ENCODE results near the gene SYNGAP1. TPM values are rescaled to one million over a fixed set of nuclear protein-coding genes. Genes with fewer than 3 reads are reported as not detected.

SYNGAP1 gene
- total and polyA plus RNA-seq, 9 of the 15 experiments (the other 6 are each of a cell fraction or from before 2014, with no cell fraction given): 0.01 to 22.8 (median 3.2) TPM

- TF ChIP-seq ARID4B (CRISPR knock-in tag; IDR thresholded peaks at IDR 0.05) (0 out of 2 replicates have a peak, but pooled peaks have one; percentile 43), E4F1 (CRISPR knock-in tag; IDR thresholded peaks at IDR 0.05; ENCODE audit: borderline replicate concordance) (no peak), TBL1XR1 (IDR thresholded peaks at IDR 0.05; ENCODE audit: low read length in 2 of 2) (no peak), MTA2 (IDR thresholded peaks at IDR 0.05; ENCODE audit: low read depth) (no peak), DDX20 (tag; IDR thresholded peaks at IDR 0.05; ENCODE audit: low read depth) (no peak), ZNF518B (CRISPR knock-in tag; IDR thresholded peaks at IDR 0.05) (no peak), ATF7 (IDR thresholded peaks at IDR 0.05) (no peak), RNF219 (CRISPR knock-in tag; IDR thresholded peaks at IDR 0.05) (no peak), ATF6 (CRISPR knock-in tag; IDR thresholded peaks at IDR 0.05) (no peak)
Measured at GRCh38 chr6:33416386-33417127, 3.3 kb upstream of the SYNGAP1 start (continued).
